OCI-LY1 (cell line): ENCODE measurements around the gene F7.

Experiments
- H2AFZ ChIP-seq: fragments of 200-600 bp; sonication (generic), shearing (Covaris generic); 2 replicates; pipeline ENCODE4 v1.6.0; 2014; ENCODE audit warnings: antibody characterized with exemption, mild to moderate bottlenecking, low read length
- H3F3A ChIP-seq: fragments of 200-600 bp; sonication (generic), shearing (Covaris generic); 2 replicates; pipeline ENCODE4 v1.6.0; 2014; ENCODE audit warnings: mild to moderate bottlenecking, antibody characterized with exemption, low read length, moderate library complexity; ENCODE audit not compliant: insufficient read depth
- H3K27ac ChIP-seq: fragments of 200-600 bp; sonication (generic); 2 replicates; pipeline ENCODE4 v1.5.1; 2014; ENCODE audit warnings: low read length, mixed run types, mild to moderate bottlenecking, low read depth; ENCODE audit not compliant: poor library complexity, severe bottlenecking
- H3K27me3 ChIP-seq: fragments of 200-600 bp; sonication (generic); 2 replicates; pipeline ENCODE4 v1.6.0; 2014; ENCODE audit warnings: antibody characterized with exemption, mild to moderate bottlenecking, low read length, moderate library complexity; ENCODE audit not compliant: insufficient read depth
- H3K36me3 ChIP-seq: fragments of 200-600 bp; sonication (generic); 2 replicates; pipeline ENCODE4 v1.6.1; 2014; ENCODE audit warnings: mild to moderate bottlenecking, antibody characterized with exemption, low read length, moderate library complexity, mixed read lengths; ENCODE audit not compliant: insufficient read depth
- H3K4me1 ChIP-seq: fragments of 200-600 bp; sonication (generic); 2 replicates; pipeline ENCODE4 v1.5.1; 2014; ENCODE audit warnings: mild to moderate bottlenecking, low read length, moderate library complexity; ENCODE audit not compliant: insufficient read depth, severe bottlenecking
- H3K4me2 ChIP-seq: fragments of 200-600 bp; sonication (generic), shearing (Covaris generic); 2 replicates; pipeline ENCODE4 v1.6.1; 2014; ENCODE audit warnings: low read length
- H3K4me3 ChIP-seq: fragments of 200-600 bp; sonication (generic); 2 replicates; pipeline ENCODE4 v1.5.1; 2014; ENCODE audit warnings: low read length, low read depth, mild to moderate bottlenecking, mixed read lengths; ENCODE audit not compliant: poor library complexity, severe bottlenecking
- H3K79me2 ChIP-seq: fragments of 200-600 bp; shearing (Covaris generic); 2 replicates; pipeline ENCODE4 v1.6.1; 2016; ENCODE audit warnings: mixed run types, low read length, mixed read lengths; ENCODE audit not compliant: insufficient read depth
- H3K9ac ChIP-seq: fragments of 200-600 bp; sonication (generic), shearing (Covaris generic); 2 replicates; pipeline ENCODE4 v1.6.1; 2014; ENCODE audit warnings: mild to moderate bottlenecking, low read length, mixed read lengths
- H3K9me2 ChIP-seq: fragments of 200-600 bp; sonication (generic), shearing (Covaris generic); 2 replicates; pipeline ENCODE4 v1.6.1; 2014; ENCODE audit warnings: low read depth, mild to moderate bottlenecking, low read length, mixed read lengths
- H3K9me3 ChIP-seq: fragments of 200-600 bp; shearing (Covaris generic); 2 replicates; pipeline ENCODE4 v1.6.1; 2014; ENCODE audit warnings: low read length, mixed read lengths
- H4K20me1 ChIP-seq: fragments of 200-600 bp; sonication (generic), shearing (Covaris generic); 2 replicates; pipeline ENCODE4 v1.6.0; 2016; ENCODE audit warnings: mild to moderate bottlenecking, low read length; ENCODE audit not compliant: insufficient read depth
- EZH2 ChIP-seq: fragments of 200-600 bp; sonication (generic), shearing (Covaris generic); IDR thresholded peaks from 2 replicates; pipeline ENCODE4 v1.8.0; 2017; ENCODE audit warnings: borderline replicate concordance, mixed run types, mild to moderate bottlenecking, antibody characterized with exemption, low read length, moderate library complexity, mixed read lengths
- TF ChIP-seq, protein P1 (sequence below): fragments of 200-600 bp; sonication (generic), shearing (Covaris generic); IDR thresholded peaks from 2 replicates; pipeline ENCODE4 v1.5.1; 2017; ENCODE audit warnings: mild to moderate bottlenecking, antibody characterized with exemption, low read length, moderate library complexity, mixed read lengths

F7 gene

GRCh38 chr13:113096745-113097305, 8.8 kb upstream of the F7 start:
- Histone ChIP-seq H3K4me3 (no peak overlapping the region), H3K36me3 (no peaks in the 10 kb centered on the region), H3K9me2 (no peaks in the 10 kb centered on the region), H3K4me1 (no peaks in the 10 kb centered on the region), H3K27ac (no peak overlapping the region), H3K79me2 (no peaks in the 10 kb centered on the region), H3K27me3 (peaks cover 9% of the 10 kb centered on the region; the same call in 1 of the 2 replicates), H2AFZ (no peak overlapping the region), H3K4me2 (no peak overlapping the region), H4K20me1 (no peaks in the 10 kb centered on the region), H3K9ac (no peak overlapping the region), H3F3A (no peaks in the 10 kb centered on the region), H3K9me3 (no peaks in the 10 kb centered on the region)
- no peak for TF ChIP-seq EZH2
- TF ChIP-seq, protein P1, sequence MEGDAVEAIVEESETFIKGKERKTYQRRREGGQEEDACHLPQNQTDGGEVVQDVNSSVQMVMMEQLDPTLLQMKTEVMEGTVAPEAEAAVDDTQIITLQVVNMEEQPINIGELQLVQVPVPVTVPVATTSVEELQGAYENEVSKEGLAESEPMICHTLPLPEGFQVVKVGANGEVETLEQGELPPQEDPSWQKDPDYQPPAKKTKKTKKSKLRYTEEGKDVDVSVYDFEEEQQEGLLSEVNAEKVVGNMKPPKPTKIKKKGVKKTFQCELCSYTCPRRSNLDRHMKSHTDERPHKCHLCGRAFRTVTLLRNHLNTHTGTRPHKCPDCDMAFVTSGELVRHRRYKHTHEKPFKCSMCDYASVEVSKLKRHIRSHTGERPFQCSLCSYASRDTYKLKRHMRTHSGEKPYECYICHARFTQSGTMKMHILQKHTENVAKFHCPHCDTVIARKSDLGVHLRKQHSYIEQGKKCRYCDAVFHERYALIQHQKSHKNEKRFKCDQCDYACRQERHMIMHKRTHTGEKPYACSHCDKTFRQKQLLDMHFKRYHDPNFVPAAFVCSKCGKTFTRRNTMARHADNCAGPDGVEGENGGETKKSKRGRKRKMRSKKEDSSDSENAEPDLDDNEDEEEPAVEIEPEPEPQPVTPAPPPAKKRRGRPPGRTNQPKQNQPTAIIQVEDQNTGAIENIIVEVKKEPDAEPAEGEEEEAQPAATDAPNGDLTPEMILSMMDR = no peak

GRCh38 chr13:113097651-113098050, 7.9 kb upstream of the F7 start:
- Histone ChIP-seq H4K20me1 (no peaks in the 10 kb centered on the region), H3K9ac (no peak overlapping the region), H3F3A (no peaks in the 10 kb centered on the region), H3K79me2 (no peaks in the 10 kb centered on the region), H3K9me3 (no peaks in the 10 kb centered on the region), H3K4me1 (no peaks in the 10 kb centered on the region), H3K27ac (no peak overlapping the region), H3K9me2 (no peaks in the 10 kb centered on the region), H3K36me3 (no peaks in the 10 kb centered on the region), H3K4me2 (no peak overlapping the region), H3K27me3 (peaks cover 3% of the 10 kb centered on the region; the same call in 1 of the 2 replicates), H2AFZ (no peak overlapping the region), H3K4me3 (no peak overlapping the region)
- TF ChIP-seq, protein P1 = no peak
- no peak for TF ChIP-seq EZH2

DNA sequence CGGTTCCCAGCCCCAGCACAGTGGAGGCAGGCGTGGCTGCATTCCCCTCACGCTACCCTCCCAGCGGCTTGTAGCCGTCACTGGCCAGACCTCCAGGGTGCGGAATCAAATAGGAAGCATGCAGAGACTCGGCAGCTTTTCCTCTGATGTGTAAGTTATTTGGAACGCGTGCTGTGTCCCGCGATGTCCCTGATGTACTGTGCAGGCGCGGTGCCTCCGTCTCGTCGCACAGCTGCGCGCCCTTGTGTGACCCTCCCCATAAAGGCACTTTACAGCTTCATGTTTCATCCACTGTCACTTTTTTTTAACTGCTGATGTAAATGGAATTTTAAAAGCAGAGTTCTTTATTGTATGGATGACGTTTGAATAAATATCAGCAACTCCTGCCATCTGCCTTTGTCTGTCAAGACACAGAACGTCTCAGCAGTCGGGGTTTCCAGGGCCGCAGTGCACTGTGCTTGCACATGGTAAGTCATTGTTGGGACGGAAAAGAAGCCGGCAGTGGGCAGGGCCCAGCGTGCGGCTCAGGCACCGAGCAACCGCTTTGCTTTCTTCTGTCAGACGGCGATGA, 7.3 kb upstream of the F7 start:
- Histone ChIP-seq H3K9me3 (no peaks in the 10 kb centered on the region), H3K9ac (no peak overlapping the region), H3K4me2 (no peak overlapping the region), H3F3A (no peaks in the 10 kb centered on the region), H3K27ac (no peak overlapping the region), H2AFZ (no peak overlapping the region), H4K20me1 (no peaks in the 10 kb centered on the region), H3K36me3 (no peaks in the 10 kb centered on the region), H3K4me1 (no peaks in the 10 kb centered on the region), H3K9me2 (no peaks in the 10 kb centered on the region), H3K27me3 (peaks cover 3% of the 10 kb centered on the region; the same call in 1 of the 2 replicates), H3K79me2 (no peaks in the 10 kb centered on the region), H3K4me3 (no peak overlapping the region)
- TF ChIP-seq EZH2 = no peak
- TF ChIP-seq, protein P1 = no peak
